COR-L47 (cell line): ENCODE data around the gene MRPL55.

Experiments used
- DNase-seq: peaks from one replicate; lab custom pipeline; 2025; lab: John Stamatoyannopoulos, UW

The MRPL55 gene

DNA sequence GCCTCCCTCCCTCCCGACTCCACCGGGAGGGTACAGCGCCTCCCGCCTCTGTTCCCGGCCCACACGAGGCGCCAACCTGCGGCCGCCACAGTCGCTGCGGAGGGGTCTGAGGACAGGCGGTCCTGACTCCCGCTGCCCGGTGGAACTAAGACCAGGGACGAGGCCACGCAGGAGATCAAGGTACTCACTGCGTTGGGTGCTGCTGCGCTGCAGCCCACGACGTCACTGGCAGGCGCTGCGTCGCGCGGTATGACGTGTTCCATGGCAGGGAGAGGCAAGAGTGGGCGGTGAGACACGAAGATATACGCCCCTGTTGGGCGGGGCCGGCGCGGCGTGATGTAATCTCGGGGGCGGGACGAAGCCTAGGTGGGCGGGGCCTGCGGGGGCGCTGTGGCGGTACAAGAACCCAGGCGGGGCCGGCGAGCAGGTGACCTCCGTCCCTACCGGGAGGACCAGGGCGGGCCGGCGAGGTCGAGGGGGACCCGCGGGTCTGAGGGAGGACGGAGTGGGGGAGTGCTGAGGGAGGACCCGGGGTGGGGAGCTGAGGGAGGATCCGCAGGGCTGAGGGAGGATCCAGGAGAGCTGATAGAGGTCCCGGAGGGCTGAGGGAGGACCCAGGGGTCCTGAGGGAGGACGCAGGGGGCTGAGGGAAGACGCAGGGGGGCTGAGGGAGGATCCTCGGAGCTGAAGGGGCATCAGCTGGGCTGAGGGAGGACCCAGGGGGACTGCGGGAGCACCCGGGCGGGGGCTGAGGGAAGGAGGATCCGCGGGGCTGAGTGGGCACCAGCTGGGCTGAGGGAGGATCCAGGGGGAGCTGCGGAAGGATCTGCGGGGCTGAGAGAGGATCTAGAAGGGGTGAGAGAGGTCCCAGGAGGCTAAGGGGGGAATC lies at the start of gene MRPL55:
TSS of gene MRPL55 (minus strand) at position 227 of the 889 bp plus-strand sequence. CDS start 1,039 bp downstream, outside the sequence.
- DNase-seq, result peak; percentile 95

DNA sequence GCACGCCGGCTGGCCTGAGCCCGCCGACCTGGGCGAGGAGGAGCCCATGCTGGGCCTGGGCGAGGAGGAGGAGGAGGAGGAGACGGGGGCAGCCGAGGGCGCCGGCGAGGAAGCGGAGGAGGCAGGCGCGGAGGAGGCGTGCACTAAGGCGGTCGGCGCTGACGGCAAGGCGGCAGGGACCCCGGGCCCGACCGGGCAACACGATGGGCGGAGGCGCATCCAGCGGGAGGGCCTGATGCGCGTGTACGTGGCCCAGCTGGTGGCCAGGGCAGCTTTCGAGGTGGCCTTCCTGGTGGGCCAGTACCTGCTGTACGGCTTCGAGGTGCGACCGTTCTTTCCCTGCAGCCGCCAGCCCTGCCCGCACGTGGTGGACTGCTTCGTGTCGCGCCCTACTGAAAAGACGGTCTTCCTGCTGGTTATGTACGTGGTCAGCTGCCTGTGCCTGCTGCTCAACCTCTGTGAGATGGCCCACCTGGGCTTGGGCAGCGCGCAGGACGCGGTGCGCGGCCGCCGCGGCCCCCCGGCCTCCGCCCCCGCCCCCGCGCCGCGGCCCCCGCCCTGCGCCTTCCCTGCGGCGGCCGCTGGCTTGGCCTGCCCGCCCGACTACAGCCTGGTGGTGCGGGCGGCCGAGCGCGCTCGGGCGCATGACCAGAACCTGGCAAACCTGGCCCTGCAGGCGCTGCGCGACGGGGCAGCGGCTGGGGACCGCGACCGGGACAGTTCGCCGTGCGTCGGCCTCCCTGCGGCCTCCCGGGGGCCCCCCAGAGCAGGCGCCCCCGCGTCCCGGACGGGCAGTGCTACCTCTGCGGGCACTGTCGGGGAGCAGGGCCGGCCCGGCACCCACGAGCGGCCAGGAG lies 49.3 kb upstream of the MRPL55 start:
- DNase-seq, result no peak

DNA sequence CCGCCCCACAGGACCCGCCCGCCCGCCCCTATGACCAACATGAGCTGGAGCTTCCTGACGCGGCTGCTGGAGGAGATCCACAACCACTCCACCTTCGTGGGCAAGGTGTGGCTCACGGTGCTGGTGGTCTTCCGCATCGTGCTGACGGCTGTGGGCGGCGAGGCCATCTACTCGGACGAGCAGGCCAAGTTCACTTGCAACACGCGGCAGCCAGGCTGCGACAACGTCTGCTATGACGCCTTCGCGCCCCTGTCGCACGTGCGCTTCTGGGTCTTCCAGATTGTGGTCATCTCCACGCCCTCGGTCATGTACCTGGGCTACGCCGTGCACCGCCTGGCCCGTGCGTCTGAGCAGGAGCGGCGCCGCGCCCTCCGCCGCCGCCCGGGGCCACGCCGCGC lies 48.6 kb upstream of the MRPL55 start:
- DNase-seq, result no peak

DNA sequence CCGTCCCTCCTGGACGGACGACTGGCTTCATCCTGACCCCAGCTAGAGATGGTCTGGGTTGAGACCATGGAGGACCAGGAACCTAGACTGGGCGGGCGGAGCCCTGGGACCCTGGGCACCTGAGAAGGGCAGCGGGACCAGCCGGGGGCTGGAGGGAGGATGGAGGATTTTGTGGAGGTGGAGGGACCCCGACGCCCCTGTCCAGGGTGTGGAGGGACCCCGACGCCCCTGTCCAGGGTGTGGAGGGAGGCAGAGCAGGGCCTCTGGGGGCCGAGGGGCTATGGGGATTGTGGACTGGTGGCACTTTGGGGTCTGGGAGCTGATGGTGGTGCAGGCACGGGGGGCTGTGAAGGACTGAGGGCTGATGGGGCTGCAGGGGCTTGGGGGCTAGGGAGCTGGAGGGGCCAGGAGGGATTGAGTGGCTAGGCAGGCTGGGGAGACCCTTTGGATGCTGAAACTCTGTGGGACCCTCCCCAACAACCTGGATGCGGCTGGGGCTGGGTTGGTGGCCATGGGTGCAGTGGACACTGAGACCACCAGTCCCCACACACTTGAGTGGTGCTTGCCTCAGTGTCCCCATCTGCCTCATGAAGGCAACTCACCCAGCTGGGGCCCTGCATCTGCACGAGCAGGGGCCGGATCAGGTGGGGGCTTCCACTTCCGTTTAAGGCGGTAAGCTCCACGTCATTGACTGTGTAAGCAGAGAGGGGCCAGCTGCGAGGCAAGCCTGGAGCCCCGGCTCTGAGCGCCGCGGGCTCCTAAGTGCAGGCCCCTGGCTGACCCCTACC lies 48.0 kb upstream of the MRPL55 start:
- DNase-seq, result no peak

DNA sequence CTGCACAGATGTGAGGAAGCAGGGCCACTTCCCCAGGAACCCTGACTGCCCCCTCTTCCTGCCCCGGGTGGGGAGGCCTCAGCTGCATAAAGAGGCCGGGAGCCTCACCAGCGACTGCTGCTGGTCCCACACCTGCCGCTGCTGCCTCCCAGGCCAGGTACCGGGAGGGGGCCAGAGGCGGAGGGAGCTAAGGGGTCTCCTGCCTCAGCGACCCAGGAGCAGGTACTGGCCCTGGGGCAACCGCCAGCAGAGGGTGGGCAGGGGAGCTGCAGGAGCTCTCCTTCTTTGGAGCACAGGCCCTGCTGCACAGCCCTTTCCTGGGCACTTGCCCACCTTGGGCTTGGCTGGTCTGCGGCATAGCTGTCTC lies 47.4 kb upstream of the MRPL55 start:
- DNase-seq, result no peak

DNA sequence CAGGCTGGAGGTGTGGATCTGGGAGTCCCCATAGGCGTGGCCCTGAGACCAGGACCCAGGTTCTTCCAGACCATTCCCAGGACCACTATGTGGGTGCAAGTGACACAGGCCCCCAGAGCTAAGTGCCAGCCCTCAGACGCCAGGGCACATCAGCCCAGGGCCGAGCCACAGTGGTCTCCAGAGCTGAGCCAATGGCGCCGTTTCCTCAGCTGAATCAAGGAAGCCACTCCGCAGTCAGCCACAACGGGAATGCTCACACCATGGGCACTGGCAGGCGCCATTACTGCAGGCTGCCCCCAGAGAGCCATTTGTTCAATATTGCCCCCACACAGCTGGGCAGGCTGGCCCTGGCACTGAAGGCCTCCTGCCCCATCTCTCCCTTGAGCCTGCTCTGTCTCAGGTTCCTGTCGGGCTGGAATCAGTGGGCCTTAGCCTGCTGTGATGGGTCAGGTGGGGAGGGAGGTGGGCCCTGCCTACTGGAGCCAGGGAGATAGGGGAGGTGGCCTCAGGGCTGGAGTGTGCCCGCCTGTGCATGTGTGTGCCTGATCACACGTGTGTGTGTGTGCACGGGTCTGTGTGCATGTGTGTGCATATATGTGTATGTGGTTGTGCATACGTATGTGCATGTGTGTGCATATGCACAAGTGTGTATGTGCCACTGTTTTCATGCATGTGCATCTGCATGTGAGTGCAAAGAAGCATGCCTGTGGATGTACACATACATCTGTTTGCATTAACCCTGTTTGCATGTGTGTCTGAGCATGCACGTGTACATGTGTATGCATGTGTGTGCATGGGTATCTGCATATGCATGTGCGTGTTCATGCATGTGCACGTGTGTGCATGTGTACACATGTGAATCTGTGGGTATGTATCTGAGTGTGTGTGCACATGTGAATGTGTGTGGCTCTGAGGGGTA lies 46.8 kb upstream of the MRPL55 start:
- no peak for DNase-seq

DNA sequence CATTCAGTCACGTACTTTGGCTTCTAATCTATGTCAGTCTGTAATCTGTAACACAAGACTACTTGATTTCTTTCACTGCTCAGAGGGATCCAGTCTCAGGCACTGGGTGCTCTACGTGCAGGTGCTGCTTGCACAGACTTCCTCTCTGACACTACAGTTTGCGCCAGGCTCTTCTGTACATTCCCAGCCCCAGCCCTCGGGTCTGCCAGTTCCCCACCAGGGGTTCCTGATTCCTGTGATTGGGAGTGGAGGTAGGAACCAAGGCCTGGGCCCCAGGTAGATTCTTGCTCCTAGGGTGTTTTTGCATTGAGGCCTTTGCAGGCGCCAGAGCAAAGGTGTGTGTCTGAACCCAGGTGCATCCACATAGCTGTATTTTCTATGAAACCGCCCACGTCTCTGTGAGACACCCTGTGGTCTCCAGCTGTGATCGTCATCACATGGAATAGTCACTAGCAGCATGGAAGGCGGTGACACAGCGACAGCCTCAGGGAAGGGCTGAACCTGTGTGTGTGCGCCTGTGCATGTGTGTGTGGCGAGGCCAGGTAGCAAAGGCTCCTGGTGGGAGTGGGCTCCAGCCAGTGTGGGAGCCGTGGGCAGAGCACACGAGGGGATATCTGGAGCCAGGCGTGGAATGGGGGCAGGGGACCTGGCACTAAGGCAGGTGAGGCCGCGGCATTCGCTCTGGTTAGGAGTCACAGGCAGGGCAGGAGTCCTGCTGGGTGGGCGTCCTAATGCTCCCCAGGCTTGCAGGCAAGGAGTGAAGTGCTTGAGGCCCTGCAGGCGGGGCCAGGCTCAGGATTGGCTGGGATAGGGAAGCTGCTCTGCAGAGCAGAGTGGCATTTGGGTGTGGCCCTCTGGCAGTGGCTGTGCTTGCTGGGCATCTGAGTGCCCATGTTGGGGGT lies 45.8 kb upstream of the MRPL55 start:
- peak; percentile 88 for DNase-seq

DNA sequence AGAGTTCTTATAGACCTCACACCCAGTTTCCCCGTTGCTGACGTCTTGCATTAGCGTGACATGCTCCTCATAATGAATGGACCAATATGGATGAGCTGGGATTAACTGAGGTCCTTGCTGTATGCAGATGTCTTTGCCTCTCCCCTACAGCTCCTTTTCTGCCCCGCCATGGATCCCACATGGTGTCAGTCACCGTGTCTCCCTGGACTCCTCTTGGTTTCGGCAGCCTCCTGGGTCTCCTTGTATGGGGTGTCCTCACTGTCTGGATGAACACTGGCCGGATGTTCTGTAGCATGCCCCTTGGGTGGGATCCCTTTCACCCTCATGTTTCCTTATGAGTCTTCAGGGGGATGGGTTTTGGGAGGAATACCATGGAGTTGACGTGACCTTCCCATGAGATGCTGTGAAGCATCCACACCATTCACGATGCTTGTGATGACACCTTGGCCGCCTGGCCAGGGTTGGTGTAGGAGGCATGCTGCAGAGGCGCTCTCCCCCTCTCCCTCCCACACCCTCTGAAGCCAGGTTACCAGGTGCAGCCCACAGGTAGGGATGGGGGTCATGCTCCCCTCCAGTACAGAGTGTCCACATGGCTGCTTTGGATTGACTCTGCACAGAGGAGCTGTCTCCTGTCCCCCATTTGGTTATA lies 45.0 kb upstream of the MRPL55 start:
- DNase-seq, result no peak

DNA sequence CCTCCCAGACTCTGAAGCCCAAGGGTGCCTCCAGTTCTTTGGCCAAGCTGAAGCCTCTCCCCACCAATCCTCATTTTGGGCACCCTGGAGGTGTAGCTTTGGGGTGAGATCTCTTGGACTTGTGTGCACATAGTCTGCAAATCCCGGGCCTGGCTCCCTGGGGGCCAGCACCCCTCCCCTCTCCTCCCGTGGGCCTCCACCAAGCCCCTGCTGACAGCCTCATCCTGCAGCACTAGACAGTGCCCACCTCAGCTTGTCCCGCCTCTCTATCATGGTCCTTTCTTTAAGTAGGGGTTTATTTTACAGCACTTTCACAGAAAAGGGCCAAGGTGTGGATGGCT lies 43.8 kb upstream of the MRPL55 start:
- DNase-seq, result no peak

DNA sequence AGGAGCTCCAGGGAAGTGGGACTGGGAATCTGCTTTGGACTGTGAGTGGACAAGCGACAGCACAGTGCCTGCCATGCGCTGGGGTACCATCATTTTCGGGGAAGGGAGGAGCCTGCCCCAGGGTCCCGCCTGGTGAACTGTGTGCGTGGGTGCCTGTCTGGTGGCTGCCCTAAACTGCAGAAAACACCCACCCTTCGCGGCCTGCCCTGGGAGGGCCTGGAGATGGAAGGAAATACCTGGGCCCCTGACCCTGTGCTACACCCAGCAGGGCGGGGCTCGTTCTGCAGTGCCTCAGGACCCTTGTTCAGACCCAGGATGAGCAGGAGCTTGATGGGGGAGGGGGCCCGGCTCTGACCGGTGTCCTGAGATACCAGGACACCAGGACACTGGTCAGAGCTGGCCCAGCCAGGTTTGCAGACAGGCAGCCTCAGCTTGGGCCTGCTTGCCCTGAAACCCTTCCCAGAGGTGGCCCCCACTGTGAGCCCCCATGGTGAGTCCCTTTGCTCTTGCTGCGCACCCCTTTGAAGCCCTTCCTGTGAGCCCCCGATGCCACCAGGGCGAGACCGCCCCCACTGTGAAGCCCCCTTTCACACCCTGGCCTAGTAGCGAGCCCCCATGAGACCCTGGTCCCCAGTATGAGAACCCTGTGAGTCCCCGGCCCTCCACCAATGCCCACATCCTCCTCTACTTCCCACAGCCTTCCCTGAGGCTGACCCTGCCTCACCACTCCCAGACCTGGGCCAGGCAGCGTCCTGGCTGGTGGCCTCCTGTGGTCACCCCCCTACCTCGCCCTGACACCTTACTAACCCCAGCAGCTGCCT lies 43.2 kb upstream of the MRPL55 start:
- no peak for DNase-seq

DNA sequence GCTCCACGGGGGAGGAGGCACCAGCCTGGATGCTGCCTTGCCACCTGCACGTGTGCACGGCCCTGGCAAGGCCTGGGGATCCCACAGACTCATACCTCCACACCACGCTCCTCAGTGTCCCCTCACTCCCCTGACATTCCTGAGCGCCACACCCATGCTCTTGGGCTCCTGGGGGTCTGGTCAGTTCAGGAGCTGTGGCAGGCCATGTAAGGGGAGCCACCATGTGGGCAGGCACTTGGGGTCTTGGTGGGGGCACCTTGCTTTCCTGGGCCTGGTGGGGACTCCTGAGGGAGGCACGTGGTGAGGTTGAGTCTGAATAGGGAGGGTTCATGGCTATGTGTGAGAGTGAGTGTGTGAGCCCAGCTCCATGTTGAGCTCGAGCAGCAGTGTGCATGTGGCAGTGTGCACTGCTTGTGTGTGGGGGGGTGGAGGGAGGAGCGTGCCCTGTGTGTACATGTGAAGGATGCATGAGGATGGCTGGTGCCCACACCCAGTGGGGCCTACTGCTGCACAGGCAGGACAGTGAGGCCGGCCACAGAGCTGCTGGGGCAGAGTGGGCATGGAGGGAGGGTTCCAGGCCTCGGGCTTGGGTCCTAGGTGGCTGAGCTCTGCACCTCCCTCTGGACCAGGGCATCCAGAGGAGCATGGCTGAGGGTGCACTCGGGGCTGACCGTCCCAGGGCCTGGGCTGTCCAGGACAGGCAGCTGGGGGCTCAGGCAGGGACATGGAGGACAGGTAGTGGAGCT lies 42.3 kb upstream of the MRPL55 start:
- no peak for DNase-seq

DNA sequence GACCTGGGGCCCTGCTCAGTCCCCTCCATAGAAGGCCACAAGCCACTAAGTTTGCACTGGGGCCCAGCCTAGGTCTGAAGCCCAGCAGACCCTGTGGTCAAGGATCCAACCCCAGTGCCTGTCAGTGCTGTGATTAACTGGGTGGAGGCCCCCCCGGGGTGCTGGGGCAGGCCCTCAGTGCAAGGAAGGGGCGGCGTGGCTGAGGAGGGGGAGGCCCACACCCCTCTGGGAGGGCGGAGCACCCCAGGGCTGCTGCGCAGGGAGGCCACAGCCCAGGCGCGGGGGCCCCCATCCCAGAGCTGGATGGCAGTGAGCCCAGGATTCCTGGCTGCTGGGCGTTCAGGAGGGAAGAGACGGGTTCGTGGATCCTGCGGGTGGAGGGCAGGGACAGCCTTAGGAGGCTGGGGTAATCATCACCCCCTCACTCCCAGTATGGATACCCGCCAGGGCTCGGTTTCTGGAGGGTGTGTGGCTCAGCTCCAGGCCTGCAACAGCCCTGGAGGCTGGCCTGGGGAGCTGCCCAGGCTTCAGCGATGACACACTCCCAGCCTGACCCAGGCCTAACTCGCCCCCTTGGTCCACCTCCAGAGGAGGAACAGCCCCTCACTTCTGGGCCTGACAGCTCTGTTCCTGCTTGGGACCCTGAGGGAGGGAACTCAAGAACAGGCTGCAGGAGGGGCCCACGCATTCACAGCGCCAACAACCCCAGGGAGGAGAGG lies 41.5 kb upstream of the MRPL55 start:
- no peak for DNase-seq

DNA sequence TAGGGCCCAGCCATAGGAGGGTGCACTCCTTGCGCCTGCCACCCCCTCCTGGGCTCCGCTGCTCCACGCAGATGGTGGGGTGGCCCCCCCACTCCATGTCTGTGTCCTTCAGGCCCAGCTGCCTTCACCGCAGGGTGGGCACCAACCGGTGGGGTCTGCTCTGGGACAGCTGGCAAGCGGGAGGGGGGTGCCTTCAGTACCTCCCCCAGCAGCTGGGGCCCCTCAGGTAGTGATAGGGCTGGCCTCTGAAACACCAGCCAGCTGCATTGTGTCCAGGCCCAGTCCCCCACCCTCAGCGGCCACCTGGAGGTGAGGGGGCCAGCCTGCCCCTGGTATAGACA lies 41.0 kb upstream of the MRPL55 start:
- DNase-seq, result no peak

DNA sequence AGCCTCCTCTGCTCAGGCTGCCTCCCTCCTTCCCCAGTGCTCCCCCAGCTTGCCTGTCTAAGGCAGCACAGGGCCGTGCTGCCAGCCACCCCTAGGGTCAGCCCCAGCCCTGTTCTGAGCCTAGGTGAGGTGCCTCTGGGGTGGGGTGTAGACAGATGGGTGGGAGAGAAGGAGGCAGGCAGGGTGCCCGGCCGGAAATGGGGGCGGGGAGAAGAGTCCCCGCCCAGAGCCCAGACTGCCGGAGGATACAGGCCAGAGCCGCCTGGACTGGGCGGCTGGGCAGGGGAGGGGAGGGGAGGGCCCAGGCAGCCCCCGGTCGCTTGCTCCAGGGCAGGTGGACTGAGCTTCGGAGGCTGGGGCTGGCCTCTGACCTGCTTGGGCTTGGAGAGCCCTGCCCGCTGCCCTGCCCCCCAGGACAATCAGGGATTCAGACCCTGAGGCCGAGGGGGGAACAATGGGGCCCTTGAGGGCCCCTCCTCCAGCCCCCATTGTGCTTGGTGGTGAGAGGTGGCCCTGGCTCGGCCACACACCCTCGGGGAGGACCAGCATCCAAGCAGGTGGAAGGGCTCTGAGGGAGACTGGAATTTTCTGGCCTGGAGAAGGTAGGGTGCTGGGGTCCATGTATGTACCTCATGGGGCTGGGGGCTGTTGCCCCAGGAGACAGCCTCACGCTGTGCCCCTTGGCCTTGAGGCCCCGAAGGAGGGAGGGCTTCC lies 40.5 kb upstream of the MRPL55 start, which contains the start of gene GJC2:
TSS of gene GJC2 (plus strand) at position 525 of the 714 bp plus-strand sequence. CDS start 7,829 bp downstream, outside the sequence.
- DNase-seq, result no peak

DNA sequence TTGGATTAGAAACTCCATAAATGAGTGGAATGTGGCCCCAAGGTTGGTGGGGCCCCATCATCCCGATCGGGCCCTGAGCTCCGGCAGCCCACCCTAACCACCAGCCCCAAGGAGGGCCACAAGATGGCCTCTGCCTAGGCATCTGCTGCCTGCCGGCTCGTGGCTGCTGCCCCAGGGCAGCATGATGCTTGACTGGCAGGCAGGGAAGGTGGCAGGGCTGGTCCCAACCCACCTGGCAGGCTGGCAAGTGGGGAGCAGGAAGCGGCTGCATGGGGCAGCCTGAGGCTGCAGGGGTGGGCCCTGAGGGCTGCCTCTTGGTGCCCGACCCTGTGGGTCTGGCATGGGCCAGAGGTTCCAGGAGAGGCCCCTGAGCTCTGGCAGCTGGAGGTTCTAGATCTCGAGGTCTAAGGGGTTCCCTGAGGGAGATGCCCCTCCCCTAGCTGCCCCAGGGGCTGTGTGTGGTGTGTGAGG lies 39.9 kb upstream of the MRPL55 start:
- DNase-seq, result no peak

DNA sequence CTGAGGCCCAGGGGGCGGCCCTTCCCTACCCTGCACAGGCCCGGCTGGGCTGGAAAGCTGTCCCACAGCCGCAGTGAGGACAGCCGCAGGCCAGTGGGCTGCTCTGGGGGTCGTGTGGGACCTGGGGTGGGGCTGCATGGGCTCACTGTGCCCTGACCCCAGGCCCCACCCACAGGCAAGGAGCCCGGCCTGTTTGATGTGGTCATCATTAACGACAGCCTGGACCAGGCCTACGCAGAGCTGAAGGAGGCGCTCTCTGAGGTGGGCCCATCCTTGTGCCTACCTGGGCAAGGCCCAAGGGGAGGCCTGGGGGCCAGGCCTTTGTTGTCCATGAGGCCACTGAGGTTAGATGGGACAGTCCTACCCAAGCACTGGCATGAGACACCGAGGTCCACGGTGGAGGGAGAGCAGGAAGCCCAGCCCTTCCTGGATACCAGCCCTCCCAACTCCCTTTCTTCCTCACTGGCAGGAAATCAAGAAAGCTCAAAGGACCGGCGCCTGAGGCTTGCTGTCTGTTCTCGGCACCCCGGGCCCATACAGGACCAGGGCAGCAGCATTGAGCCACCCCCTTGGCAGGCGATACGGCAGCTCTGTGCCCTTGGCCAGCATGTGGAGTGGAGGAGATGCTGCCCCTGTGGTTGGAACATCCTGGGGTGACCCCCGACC lies 39.2 kb upstream of the MRPL55 start:
- DNase-seq, result no peak
